ENCODE measurements around the gene LYZL1. TPM values are rescaled to one million over a fixed set of nuclear protein-coding genes. Genes with fewer than 3 reads are reported as not detected.

LYZL1 gene
- total RNA-seq, 1 donor from 2014 or later: not detected

- Histone ChIP-seq H3K36me3 (no peaks in the 10 kb centered on the region), H3K27me3 (no peaks in the 10 kb centered on the region), H3K27ac (no peak overlapping the region), H3K4me1 (no peaks in the 10 kb centered on the region), H3K4me3 (no peak overlapping the region), H3K9me3 (no peaks in the 10 kb centered on the region)
- intact Hi-C loops (cut with DNase I): no loop called here
- DNase-seq (no peak), ATAC-seq (no peak)
- TF ChIP-seq CTCF (IDR thresholded peaks at IDR 0.05): no peak
Measured at GRCh38 chr10:29265210-29265768, 23.6 kb upstream of the LYZL1 start.

GRCh38 chr10:29266641-29267040 is 22.2 kb upstream of the LYZL1 start:
- ATAC-seq: no peak

GRCh38 chr10:29268011-29268410 is 20.9 kb upstream of the LYZL1 start:
- no peak for TF ChIP-seq CTCF (IDR thresholded peaks at IDR 0.05)
- ATAC-seq: no peak
- H3K4me3 ChIP-seq: no peak overlapping the region
- DNase-seq: no peak
- no peaks in the 10 kb centered on the region for H3K9me3 ChIP-seq
- H3K27ac ChIP-seq: no peak overlapping the region
- intact Hi-C loops (cut with DNase I): no loop called here
- no peaks in the 10 kb centered on the region for H3K4me1 ChIP-seq
- no peaks in the 10 kb centered on the region for H3K27me3 ChIP-seq
- no peaks in the 10 kb centered on the region for H3K36me3 ChIP-seq

More at GRCh38 chr10:29266641-29267040, 22.2 kb upstream of the LYZL1 start:
- intact Hi-C loops (cut with DNase I): no loop called here
- no peak for DNase-seq
- no peaks in the 10 kb centered on the region for H3K9me3 ChIP-seq
- H3K27ac ChIP-seq: no peak overlapping the region
- TF ChIP-seq CTCF (IDR thresholded peaks at IDR 0.05): no peak
- no peaks in the 10 kb centered on the region for H3K27me3 ChIP-seq
- no peaks in the 10 kb centered on the region for H3K36me3 ChIP-seq
- no peaks in the 10 kb centered on the region for H3K4me1 ChIP-seq
- H3K4me3 ChIP-seq: no peak overlapping the region

- ATAC-seq (no peak), DNase-seq (no peak)
- H3K4me3 ChIP-seq: no peak overlapping the region
- no peak for TF ChIP-seq CTCF (IDR thresholded peaks at IDR 0.05)
- intact Hi-C loops (cut with DNase I): no loop called here
- no peaks in the 10 kb centered on the region for H3K9me3 ChIP-seq
- no peaks in the 10 kb centered on the region for H3K27me3 ChIP-seq
- no peak overlapping the region for H3K27ac ChIP-seq
- H3K4me1 ChIP-seq: no peaks in the 10 kb centered on the region
- no peaks in the 10 kb centered on the region for H3K36me3 ChIP-seq
Measured at GRCh38 chr10:29269486-29269885, 19.4 kb upstream of the LYZL1 start.

- no peak for TF ChIP-seq CTCF (IDR thresholded peaks at IDR 0.05)
- Histone ChIP-seq H3K4me1 (no peaks in the 10 kb centered on the region), H3K4me3 (no peak overlapping the region), H3K9me3 (no peaks in the 10 kb centered on the region), H3K27ac (no peak overlapping the region), H3K36me3 (no peaks in the 10 kb centered on the region), H3K27me3 (no peaks in the 10 kb centered on the region)
- ATAC-seq: no peak
- intact Hi-C loops (cut with DNase I): no loop called here
- DNase-seq: no peak
Measured at GRCh38 chr10:29270883-29271282, 18.0 kb upstream of the LYZL1 start.

GRCh38 chr10:29271877-29272276 is 17.0 kb upstream of the LYZL1 start:
- no peak for TF ChIP-seq CTCF (IDR thresholded peaks at IDR 0.05)
- H3K4me1 ChIP-seq: no peaks in the 10 kb centered on the region
- H3K27me3 ChIP-seq: no peaks in the 10 kb centered on the region
- intact Hi-C loops (cut with DNase I): no loop called here
- H3K4me3 ChIP-seq: no peak overlapping the region
- H3K36me3 ChIP-seq: no peaks in the 10 kb centered on the region
- no peak for ATAC-seq
- no peaks in the 10 kb centered on the region for H3K9me3 ChIP-seq
- no peak for DNase-seq
- no peak overlapping the region for H3K27ac ChIP-seq

Data from upper lobe of right lung (tissue), 1 donor.